ENCODE measurements around the gene KLHL12. TPM values are rescaled to one million over a fixed set of nuclear protein-coding genes. Genes with fewer than 3 reads are reported as not detected.

KLHL12 gene
- total RNA-seq, 6 experiments from 2014 or later, result 19.8 to 28.6 (median 23.5) TPM

DNA sequence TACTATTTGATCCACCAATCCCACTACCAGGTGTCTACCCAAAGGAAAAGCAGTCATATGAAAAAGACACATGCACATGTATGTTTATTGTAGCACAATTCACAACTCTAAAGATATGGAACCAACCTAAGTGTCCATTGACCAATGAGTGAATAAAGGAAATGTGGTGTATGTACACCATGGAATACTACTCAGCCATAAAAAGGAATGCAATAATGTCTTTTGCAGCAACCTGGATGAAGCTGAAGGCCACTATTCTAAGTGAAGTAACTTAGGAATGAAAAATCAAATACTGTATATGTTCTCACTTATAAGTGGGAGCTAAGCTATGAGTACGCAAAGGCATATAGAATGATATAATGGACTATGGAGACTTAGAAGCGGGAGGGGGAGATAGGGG, 18.4 kb upstream of the KLHL12 start:
- DNase-seq, result no peak
- Mint-ChIP-seq H3K4me3 (no peak overlapping the region), H3K27ac (no peak overlapping the region), H3K9me3 (no peaks in the 10 kb centered on the region), H3K4me1 (ENCODE audit: low read depth) (no peaks in the 10 kb centered on the region), H3K27me3 (ENCODE audit: insufficient read depth) (no peaks in the 10 kb centered on the region), H3K36me3 (ENCODE audit: low read depth) (peaks cover 38% of the 10 kb centered on the region)
- TF ChIP-seq, protein P1, sequence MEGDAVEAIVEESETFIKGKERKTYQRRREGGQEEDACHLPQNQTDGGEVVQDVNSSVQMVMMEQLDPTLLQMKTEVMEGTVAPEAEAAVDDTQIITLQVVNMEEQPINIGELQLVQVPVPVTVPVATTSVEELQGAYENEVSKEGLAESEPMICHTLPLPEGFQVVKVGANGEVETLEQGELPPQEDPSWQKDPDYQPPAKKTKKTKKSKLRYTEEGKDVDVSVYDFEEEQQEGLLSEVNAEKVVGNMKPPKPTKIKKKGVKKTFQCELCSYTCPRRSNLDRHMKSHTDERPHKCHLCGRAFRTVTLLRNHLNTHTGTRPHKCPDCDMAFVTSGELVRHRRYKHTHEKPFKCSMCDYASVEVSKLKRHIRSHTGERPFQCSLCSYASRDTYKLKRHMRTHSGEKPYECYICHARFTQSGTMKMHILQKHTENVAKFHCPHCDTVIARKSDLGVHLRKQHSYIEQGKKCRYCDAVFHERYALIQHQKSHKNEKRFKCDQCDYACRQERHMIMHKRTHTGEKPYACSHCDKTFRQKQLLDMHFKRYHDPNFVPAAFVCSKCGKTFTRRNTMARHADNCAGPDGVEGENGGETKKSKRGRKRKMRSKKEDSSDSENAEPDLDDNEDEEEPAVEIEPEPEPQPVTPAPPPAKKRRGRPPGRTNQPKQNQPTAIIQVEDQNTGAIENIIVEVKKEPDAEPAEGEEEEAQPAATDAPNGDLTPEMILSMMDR (IDR thresholded peaks at IDR 0.05), result no peak

DNA sequence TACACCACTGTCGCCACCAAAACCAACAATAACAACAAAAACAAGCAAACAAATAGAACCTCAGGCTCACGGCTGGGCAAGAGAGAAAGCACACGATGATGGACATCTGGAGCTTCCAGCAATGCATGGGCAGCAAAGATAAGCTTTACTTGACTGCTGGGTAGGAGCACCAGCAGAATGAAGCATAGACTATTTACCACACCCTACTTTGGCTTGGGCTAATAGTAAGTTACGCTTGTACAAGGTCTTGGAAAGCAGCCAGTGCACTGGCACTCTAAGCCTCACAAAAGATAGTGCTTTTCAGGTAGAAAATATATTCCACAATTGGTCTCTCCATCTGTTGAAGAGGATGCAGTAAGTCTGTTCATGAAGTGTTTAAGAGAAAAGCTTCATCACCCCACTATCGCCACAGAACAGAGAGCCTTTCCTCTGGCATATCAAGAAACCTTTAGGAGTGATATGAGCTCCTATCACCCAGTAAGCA, 17.4 kb upstream of the KLHL12 start:
- TF ChIP-seq, protein P1 (IDR thresholded peaks at IDR 0.05), result no peak
- Mint-ChIP-seq H3K9me3 (no peaks in the 10 kb centered on the region), H3K36me3 (ENCODE audit: low read depth) (peaks cover 39% of the 10 kb centered on the region), H3K27ac (no peak overlapping the region), H3K27me3 (ENCODE audit: insufficient read depth) (no peaks in the 10 kb centered on the region), H3K4me3 (no peak overlapping the region), H3K4me1 (ENCODE audit: low read depth) (no peaks in the 10 kb centered on the region)
- no peak for DNase-seq

- DNase-seq, result no peak
- H3K27me3 Mint-ChIP-seq (ENCODE audit: insufficient read depth), result no peaks in the 10 kb centered on the region
- H3K9me3 Mint-ChIP-seq, result no peaks in the 10 kb centered on the region
- H3K4me3 Mint-ChIP-seq, result no peak overlapping the region
- H3K27ac Mint-ChIP-seq, result no peak overlapping the region
- no peaks in the 10 kb centered on the region for H3K4me1 Mint-ChIP-seq (ENCODE audit: low read depth)
- TF ChIP-seq, protein P1 (IDR thresholded peaks at IDR 0.05), result no peak
- peaks cover 35% of the 10 kb centered on the region for H3K36me3 Mint-ChIP-seq (ENCODE audit: low read depth)
Observed at GRCh38 chr1:202942426-202942825, 15.4 kb upstream of the KLHL12 start.

GRCh38 chr1:202941372-202941771, 14.3 kb upstream of the KLHL12 start:
- no peaks in the 10 kb centered on the region for H3K27me3 Mint-ChIP-seq (ENCODE audit: insufficient read depth)
- H3K4me3 Mint-ChIP-seq, result no peak overlapping the region
- peaks cover 33% of the 10 kb centered on the region for H3K36me3 Mint-ChIP-seq (ENCODE audit: low read depth)
- DNase-seq, result no peak
- TF ChIP-seq, protein P1 (IDR thresholded peaks at IDR 0.05), result no peak
- H3K27ac Mint-ChIP-seq, result no peak overlapping the region
- no peaks in the 10 kb centered on the region for H3K9me3 Mint-ChIP-seq
- no peaks in the 10 kb centered on the region for H3K4me1 Mint-ChIP-seq (ENCODE audit: low read depth)

DNA sequence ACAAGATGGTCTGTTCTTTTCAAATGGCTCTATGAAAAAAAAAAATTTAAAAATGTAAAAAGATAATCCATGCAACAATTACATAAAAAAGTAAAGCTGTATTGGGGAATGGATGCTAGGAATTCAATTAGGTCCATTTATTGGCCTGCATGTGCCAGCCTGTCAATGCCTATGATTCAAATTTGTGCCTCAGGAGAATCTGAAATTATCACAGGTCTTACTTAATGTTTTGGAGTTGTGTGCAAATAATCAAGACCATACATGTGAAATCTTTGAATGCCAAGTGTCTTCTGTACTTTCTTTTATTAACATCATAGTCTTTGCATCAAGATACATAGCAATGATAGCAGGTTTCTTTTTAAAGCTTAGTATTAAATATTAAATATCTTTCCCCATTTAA, 13.5 kb upstream of the KLHL12 start:
- no peak overlapping the region for H3K4me3 Mint-ChIP-seq
- no peak overlapping the region for H3K27ac Mint-ChIP-seq
- no peaks in the 10 kb centered on the region for H3K4me1 Mint-ChIP-seq (ENCODE audit: low read depth)
- no peaks in the 10 kb centered on the region for H3K27me3 Mint-ChIP-seq (ENCODE audit: insufficient read depth)
- no peaks in the 10 kb centered on the region for H3K9me3 Mint-ChIP-seq
- H3K36me3 Mint-ChIP-seq (ENCODE audit: low read depth), result peaks cover 29% of the 10 kb centered on the region
- TF ChIP-seq, protein P1 (IDR thresholded peaks at IDR 0.05), result no peak
- DNase-seq, result no peak
